Liver (tissue), 3 donors: ENCODE data around the gene PSMB3.

Experiments
- ATF3 ChIP-seq: IDR thresholded peaks from 2 replicates; pipeline ENCODE4 v1.6.1; 2016; ENCODE audit warnings: antibody characterized with exemption
- CTCF ChIP-seq: fragments of 150-350 bp; IDR thresholded peaks from 2 replicates; pipeline ENCODE4 v1.5.1; 2017; ENCODE audit warnings: improper control_type of control experiment, low read depth, low read length; ENCODE audit not compliant: missing input control
- EGR1 ChIP-seq, 2 donors: IDR thresholded peaks; 2 replicates each; pipeline ENCODE4 v1.6.1; 2016 to 2018; ENCODE audit warnings: antibody characterized with exemption in 2 of 2, low read depth in 2 of 2
- GABPA ChIP-seq, 2 donors: IDR thresholded peaks in 1 of 2; conservative IDR thresholded peaks in 1 of 2; 2 replicates each; pipeline ENCODE4 v1.6.1; 2016; ENCODE audit warnings: antibody characterized with exemption in 2 of 2, mild to moderate bottlenecking in 1 of 2, moderate library complexity in 1 of 2
- HNF4G ChIP-seq: IDR thresholded peaks from 2 replicates; pipeline ENCODE4 v1.6.1; 2016; ENCODE audit warnings: antibody characterized with exemption
- JUND ChIP-seq, 2 donors: IDR thresholded peaks; 2 replicates each; pipeline ENCODE4 v1.6.1; 2016; ENCODE audit warnings: antibody characterized with exemption in 2 of 2
- RAD21 ChIP-seq, 2 donors: IDR thresholded peaks; 2 replicates each; pipeline ENCODE4 v1.6.1; 2016; ENCODE audit warnings: antibody characterized with exemption in 2 of 2, mild to moderate bottlenecking in 2 of 2
- REST ChIP-seq: IDR thresholded peaks from 2 replicates; pipeline ENCODE4 v1.6.1; 2016; ENCODE audit warnings: antibody characterized with exemption, mild to moderate bottlenecking
- SP1 ChIP-seq: IDR thresholded peaks from 2 replicates; pipeline ENCODE4 v1.6.1; 2018; ENCODE audit warnings: antibody characterized with exemption, mild to moderate bottlenecking
- TAF1 ChIP-seq: conservative IDR thresholded peaks from 2 replicates; pipeline ENCODE4 v1.6.1; 2016; ENCODE audit warnings: antibody characterized with exemption, mild to moderate bottlenecking
- YY1 ChIP-seq: IDR thresholded peaks from 2 replicates; pipeline ENCODE4 v1.6.1; 2016; ENCODE audit warnings: antibody characterized with exemption, mild to moderate bottlenecking
- TF ChIP-seq, protein P1 (sequence below): IDR thresholded peaks from 2 replicates; pipeline ENCODE4 v1.6.1; 2016; ENCODE audit warnings: antibody characterized with exemption
- donor health status: healthy.
- donor health status: healthy.

DNA sequence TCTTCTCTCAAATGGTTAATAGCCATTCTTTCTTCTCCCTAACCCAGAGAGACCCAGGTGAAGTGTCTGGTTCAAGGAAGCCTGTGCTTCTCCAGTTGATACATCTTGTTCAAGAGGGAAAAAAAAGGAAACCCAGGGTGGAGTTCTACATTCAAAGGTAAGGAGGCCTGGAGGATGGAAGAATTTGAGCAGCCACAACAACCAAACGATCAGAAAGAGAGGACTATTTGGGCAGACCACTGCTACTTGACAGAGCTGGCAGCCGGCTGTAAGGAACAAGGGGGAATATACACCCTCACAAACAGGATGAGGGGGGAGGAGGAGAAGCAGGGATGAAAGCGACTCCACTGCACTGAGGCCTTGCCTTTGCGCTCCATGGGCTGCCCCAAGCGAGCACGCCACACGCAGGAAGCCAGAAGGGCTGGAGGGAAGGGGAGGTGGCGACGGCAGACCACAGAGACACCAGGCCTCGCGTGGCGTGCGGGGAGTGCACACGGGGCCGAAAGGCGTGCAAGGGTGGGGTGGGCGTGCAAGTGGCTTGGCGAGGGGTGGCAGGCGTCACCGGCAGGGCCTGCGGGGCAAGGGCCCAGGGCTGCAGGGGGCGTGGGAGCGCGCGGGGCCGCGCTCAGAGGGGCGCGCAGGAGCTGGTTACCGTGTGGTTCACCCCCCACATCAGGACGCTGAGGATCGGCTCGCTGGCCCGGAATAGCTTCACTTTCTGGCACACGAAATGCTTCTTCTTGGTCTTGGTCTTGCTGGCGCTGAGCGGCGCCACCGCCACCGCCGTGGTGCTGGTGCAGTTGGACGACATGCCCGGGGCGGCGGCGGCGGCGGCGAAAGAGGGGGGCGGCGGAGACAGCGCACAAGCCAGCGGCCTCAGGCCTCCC is 46.3 kb downstream of the PSMB3 start:
- TF ChIP-seq CTCF, result no peak
- TF ChIP-seq SP1, result no peak
- no peak for TF ChIP-seq REST
- TF ChIP-seq, protein P1, sequence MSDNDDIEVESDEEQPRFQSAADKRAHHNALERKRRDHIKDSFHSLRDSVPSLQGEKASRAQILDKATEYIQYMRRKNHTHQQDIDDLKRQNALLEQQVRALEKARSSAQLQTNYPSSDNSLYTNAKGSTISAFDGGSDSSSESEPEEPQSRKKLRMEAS, result no peak
- TF ChIP-seq YY1, result no peak
- TF ChIP-seq RAD21 (IDR thresholded peaks at IDR 0.05), result no peak
- TF ChIP-seq JUND (IDR thresholded peaks at IDR 0.05), result no peak
- TF ChIP-seq TAF1, result no peak
- TF ChIP-seq ATF3, result no peak
- no peak for TF ChIP-seq EGR1 (IDR thresholded peaks at IDR 0.05; ENCODE audit: low read depth in 2 of 2)
- no peak for TF ChIP-seq HNF4G
- TF ChIP-seq GABPA (IDR thresholded peaks at IDR 0.05 in 1 of 2, conservative IDR thresholded peaks at IDR 0.05 in 1 of 2), result no peak
